ENCODE results near the gene ITFG2.
"Not testable (repeated sequence)": the region's sequence is repeated elsewhere in the genome, so short reads cannot be mapped to it uniquely, and the experiment has no call there.

The ITFG2 gene

GRCh38 chr12:2812290-2813213, at the start of gene ITFG2:
Gene ITFG2 (plus strand): TSS chr12:2812668. CDS start chr12:2812761, 93 bp downstream.
- DNase-seq (ENCODE audit: low spot score): peak; percentile 96

DNA sequence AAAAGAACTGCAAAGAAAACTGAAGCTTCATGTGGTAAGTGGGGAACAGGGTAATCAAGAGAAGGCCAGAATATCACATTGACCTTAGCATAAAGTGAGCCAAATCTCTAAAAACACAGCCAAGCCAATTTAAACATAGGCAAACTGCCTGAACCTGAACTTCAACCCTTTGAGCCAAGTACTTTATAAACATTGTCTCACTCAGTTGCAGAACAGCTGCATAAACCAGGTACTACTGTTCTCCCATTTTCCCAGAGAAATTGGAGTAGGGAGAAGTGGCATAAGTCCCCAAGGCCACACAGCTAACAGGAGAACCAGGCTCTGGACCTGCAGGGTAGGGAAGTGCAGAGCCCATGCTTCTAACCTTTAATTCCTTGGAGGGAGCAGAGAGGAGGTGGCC, 48.1 kb upstream of the ITFG2 start:
- no peak for DNase-seq (ENCODE audit: low spot score)

DNA sequence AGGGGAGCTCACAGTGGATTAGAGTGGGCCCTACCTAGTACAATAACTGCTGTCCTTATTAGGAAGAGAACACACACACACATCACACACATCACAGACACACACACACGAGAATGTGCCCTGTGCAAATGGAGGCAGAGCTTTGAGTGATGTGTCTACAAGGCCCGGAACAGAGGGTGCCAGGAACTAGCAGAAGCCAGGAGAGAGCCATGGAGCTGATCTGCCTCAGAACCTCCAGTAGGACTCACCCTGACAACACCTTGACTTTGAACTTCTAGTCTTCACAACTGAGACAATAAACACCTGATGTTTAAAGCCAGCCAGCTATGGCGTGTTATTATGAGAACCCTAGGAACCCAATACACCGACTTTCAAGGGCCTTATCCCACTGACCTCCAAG, 47.4 kb upstream of the ITFG2 start:
- DNase-seq (ENCODE audit: low spot score): no peak

GRCh38 chr12:2765608-2766007, 46.9 kb upstream of the ITFG2 start:
- no peak for DNase-seq (ENCODE audit: low spot score)

GRCh38 chr12:2768224-2768961, 44.1 kb upstream of the ITFG2 start:
- DNase-seq (ENCODE audit: low spot score): no peak

- DNase-seq (ENCODE audit: low spot score): no peak
Observed at GRCh38 chr12:2769866-2770533, 42.5 kb upstream of the ITFG2 start.

DNA sequence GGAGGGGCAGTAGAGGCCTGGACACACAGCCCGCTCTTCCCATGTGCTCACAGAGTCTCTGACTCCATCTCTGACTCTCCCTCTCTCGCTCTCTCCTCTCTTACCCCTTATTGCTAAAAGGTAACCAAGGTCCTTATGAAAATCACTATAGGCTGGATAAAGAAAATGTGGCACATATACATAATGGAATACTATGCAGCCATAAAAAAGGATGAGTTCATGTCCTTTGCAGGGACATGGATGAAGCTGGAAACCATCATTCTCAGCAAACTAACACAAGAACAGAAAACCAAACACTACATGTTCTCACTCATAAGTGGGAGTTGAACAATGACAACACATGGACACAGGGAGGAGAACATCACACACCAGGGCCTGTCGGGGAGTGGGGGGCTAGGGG, 41.9 kb upstream of the ITFG2 start:
- not testable (repeated sequence) for DNase-seq (ENCODE audit: low spot score)

GRCh38 chr12:2772370-2772769, 40.1 kb upstream of the ITFG2 start:
- no peak for DNase-seq (ENCODE audit: low spot score)

DNA sequence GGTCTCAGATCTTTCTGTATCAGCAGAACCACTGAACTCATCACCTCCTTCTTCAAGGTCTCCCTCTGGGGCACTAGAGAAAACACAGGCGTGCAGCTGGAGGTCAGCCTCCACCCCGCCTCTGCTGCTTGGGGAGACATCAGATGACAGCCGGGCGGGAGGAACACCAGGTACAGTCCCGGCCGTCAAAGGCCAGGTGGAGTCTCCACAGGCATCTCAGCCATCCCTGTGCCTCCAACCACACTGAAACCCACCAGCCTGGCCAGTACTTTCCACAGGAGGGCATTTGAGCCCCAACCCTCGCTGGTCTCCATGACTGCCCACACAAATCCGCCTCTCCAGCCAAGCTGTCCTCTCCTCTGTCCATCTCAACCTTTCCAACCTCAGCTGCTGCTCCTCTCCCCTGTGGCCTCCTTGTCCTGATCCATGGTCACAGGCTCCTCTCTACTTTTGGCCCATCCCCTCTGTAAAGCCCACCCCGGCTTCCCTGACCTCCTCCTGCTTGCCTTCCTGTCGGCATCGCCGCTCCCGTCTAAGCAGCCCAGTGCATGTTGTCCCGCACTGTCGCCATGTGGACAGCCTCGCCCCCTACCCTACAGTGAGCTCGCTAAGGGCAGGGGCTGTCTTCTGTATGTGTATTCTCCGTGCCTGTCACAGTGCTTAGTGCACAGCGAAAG, 39.1 kb upstream of the ITFG2 start:
- DNase-seq (ENCODE audit: low spot score): no peak

DNA sequence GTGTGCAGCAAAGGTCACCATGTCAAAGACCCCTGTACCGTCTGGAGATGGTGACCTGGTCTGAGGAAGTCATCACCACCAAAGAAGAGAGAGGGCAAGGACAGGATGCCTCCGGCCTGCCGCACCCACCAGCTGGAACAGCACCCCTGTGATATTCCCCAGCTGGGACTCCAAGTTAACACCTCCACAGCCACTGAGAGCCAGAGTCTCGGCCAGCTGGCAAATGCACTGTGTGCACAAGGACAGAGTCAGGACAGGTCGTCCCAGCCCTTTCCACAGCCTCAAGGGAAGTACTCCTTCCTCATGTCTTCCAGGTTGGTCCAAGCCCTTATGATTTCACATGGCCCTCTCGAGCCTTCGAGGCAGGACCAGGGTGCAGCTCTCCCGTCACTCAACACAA, 37.0 kb upstream of the ITFG2 start:
- DNase-seq (ENCODE audit: low spot score): no peak

DNA sequence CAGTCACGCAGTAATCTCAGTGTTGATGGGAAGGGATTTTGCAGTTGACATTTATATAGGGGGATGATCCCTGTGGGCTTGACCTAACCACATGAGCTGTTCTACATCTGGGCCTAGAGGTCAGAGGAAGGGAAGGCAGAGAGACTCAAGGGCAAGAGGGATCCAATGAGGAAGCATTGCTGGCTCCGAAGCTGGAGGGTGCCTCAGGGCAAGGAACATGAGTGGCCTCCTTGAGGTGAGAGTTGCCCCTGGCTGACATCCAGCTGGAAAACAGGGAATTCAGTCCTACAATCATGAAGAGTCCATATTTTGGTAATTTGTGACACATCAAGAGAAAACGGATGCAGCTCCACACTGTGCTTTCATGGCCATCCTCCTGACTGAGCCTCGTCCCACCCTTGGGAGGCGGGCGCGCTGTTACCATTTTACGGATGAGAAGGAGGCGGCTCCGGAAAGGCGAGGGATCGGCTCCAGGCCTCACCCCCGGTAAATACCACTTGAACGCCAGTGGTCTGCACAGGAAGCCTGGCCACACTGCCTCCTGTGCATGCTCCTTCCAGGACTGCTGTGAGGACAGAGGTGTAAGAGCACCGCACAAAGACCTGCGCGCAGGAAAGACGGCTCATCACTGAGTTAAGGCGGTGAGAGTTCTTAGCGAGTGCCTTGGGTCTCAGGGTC, 36.2 kb upstream of the ITFG2 start:
- no peak for DNase-seq (ENCODE audit: low spot score)

GRCh38 chr12:2779281-2779680, 33.2 kb upstream of the ITFG2 start:
- no peak for DNase-seq (ENCODE audit: low spot score)

DNA sequence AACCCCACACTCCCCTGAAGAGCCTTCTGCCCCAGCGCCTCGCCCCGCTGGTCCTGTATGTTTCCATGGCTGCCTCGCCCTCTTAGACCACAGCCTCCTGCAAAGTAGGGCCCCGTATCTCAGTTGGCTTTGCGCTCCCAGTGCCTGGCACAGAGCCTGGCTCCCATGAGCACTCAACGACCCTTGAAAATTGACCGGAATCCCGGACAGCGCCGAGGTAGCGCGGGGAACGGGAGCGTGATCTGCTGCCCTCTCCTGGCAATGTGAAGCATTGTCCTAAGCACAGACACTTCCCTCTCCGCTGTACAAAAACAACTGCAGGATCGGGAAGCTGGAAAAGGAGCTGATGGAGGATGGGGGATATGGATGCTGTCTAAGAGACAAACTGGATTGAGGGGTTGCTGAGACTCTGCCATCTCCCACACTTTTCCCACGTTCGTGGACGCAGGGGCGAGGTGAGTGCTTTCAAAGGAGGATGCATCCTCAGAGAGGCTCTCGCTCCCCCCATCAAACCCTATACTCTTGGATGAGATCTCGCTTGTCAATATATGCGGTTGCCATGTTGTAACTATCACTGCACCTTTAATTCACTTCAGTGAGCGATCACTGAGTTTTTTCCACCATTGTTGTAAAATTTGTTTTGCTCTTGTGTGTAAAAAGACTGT, 28.4 kb upstream of the ITFG2 start:
- peak; percentile 65 for DNase-seq (ENCODE audit: low spot score)

DNA sequence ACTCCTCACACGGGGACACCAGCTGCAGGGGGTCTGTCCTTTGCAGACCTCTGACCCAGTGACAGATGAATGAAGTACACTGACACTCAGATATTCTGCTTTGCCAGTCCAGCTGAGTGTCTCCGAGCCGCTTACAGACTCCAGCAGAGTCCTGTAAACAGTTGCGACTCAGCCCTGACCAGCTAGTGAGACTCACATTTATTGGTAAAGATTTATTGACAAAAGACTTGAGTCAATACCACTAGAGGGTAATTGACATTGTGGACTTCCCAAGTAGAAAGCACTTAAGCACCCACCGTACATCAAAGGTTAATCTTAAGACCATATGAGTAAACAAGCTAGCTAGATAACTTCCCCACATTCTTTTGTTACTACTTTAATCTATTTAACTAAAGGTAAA, 27.5 kb upstream of the ITFG2 start:
- DNase-seq (ENCODE audit: low spot score): no peak

- no peak for DNase-seq (ENCODE audit: low spot score)
Observed at GRCh38 chr12:2791089-2791488, 21.4 kb upstream of the ITFG2 start.

DNA sequence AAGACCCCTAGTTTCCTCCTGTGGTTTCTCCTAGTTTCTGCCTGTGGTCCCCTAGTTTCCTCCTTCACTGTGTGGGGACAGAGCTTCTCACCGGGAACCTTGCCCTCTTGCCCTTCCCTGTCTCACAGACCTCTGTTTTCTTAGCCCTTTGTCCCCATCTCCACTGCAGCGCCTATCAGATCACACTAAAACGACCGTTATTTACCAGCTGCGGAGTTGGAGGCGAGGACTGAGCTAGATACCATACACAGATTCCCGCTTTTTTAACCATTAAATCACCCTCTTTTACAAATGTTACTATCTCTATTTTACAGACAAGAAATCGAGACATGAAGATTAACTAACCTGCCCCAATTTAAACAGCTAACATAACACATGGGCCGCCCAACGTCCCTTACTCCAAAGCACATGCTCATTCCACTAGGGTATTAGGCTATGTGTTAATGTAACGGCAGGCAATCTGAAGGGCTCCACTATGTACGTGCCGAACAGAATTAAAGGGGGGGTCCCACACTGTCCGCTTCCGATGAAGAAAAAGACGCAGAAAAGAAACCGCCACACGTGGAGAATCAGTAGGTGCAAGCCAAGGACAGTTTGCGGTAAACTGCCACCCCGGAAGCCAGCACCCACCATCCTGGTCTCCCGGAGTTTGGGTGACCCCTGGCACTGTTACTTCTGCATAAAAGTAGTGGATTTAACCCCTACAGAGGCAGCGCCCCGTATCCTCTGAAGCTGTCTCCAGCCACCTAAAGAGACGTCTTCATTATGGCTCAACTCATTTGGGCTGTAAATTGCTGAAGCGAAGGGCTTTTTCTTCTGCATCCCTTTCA, 19.6 kb upstream of the ITFG2 start:
- DNase-seq (ENCODE audit: low spot score): no peak

- DNase-seq (ENCODE audit: low spot score): no peak
Observed at GRCh38 chr12:2793561-2793960, 18.9 kb upstream of the ITFG2 start.

DNA sequence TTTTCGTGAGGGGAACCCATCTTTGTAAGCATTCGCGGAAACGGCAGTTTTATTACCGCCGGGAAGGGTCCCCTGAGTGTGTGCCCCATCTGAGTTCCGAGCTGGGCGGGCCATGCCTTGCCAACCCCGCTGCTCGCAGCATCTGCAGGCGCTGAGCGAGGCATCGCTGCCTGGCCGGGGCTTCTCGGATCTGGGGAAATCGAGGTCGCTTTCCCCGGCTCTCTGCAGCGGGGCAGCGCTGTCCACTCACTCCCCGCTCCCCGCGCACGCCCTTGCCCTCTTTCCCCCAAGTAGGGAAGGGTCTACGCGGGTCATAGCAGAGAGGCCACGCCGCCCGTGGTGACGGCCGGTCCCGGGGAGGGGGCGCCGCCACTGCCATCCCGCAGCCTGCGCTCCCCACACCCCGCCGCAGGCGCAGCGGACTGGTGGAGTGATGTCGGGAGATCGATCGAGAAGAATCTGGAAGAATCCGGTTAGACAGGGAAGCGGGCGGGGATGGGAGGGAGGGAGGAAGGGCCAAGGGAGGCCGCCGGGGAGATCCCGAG, 18.2 kb upstream of the ITFG2 start:
- DNase-seq (ENCODE audit: low spot score): no peak

GRCh38 chr12:2794736-2795289, 17.7 kb upstream of the ITFG2 start, which contains the start of gene FKBP4:
Gene FKBP4 (plus strand): TSS chr12:2794970. CDS start chr12:2795140, 170 bp downstream.
- peak; percentile 82 for DNase-seq (ENCODE audit: low spot score)

Measured in COLO829 (cell line).